ENCODE measurements around the gene CLMN.

- no peak for TF ChIP-seq CTCF (IDR thresholded peaks at IDR 0.05)
- no peak for TF ChIP-seq EP300 (IDR thresholded peaks at IDR 0.05)
- TF ChIP-seq POLR2A (IDR thresholded peaks at IDR 0.05) = no peak
- TF ChIP-seq POLR2AphosphoS5 (IDR thresholded peaks at IDR 0.05) = no peak
Observed at GRCh38 chr14:95268350-95268749, 51.4 kb downstream of the CLMN start.

Measured in gastroesophageal sphincter (tissue), 3 donors.